HepG2 (cell line): ENCODE measurements around the gene ARHGEF10L. TPM values are rescaled to one million over a fixed set of nuclear protein-coding genes. Genes with fewer than 3 reads are reported as not detected.

Experiments used
- AHR ChIP-seq: IDR thresholded peaks from 2 replicates; pipeline ENCODE4 v1.6.1; 2018; ENCODE audit warnings: missing genetic modification reagents, missing compliant biosample characterization
- ATF7-NPFF ChIP-seq: sonication (generic); formaldehyde crosslinking; IDR thresholded peaks from 2 replicates; pipeline ENCODE4 v1.8.1; 2023; ENCODE audit warnings: mild to moderate bottlenecking, low read depth, missing genetic modification reagents, moderate library complexity
- DMAP1 ChIP-seq: IDR thresholded peaks from 2 replicates; pipeline ENCODE4 v1.6.1; 2016
- DPF2 ChIP-seq: sonication (generic); formaldehyde crosslinking; IDR thresholded peaks from 2 replicates; pipeline ENCODE4 v1.4.0; 2020; ENCODE audit warnings: mild to moderate bottlenecking, low read depth, missing genetic modification reagents, borderline replicate concordance
- FOXC1 ChIP-seq: sonication (generic); formaldehyde crosslinking; IDR thresholded peaks from 2 replicates; pipeline ENCODE4 v1.8.0; 2022; ENCODE audit warnings: mild to moderate bottlenecking, missing genetic modification reagents, borderline replicate concordance
- KLF16 ChIP-seq, 2 experiments: sonication (generic) in 1 of 2; formaldehyde crosslinking in 1 of 2; IDR thresholded peaks; 2 replicates each; pipeline versions ENCODE4 v1.6.1 to v1.8.0; 2016 to 2023; ENCODE audit warnings: missing genetic modification reagents in 2 of 2, missing compliant biosample characterization in 1 of 2
- MTA1 ChIP-seq: sonication (generic); formaldehyde crosslinking; IDR thresholded peaks from 2 replicates; pipeline ENCODE4 v1.4.0; 2020; ENCODE audit warnings: missing genetic modification reagents, mild to moderate bottlenecking, borderline replicate concordance
- NR2C2 ChIP-seq: sonication (generic); formaldehyde crosslinking; IDR thresholded peaks from 2 replicates; pipeline ENCODE4 v1.4.0; 2020; ENCODE audit warnings: missing genetic modification reagents, mild to moderate bottlenecking, moderate library complexity, borderline replicate concordance
- SNRNP70 ChIP-seq: fragments of 200-400 bp; formaldehyde crosslinking; IDR thresholded peaks from 2 replicates; pipeline ENCODE4 v1.6.1; 2017; ENCODE audit warnings: mild to moderate bottlenecking, low read depth, low read length, moderate library complexity
- ZNF12 ChIP-seq: sonication (generic); formaldehyde crosslinking; IDR thresholded peaks from 2 replicates; pipeline ENCODE4 v1.5.0; 2020; ENCODE audit warnings: missing genetic modification reagents
- ZNF326 ChIP-seq: sonication (generic); formaldehyde crosslinking; IDR thresholded peaks from 2 replicates; pipeline ENCODE4 v1.4.0; 2020; ENCODE audit warnings: missing genetic modification reagents, borderline replicate concordance
- ZNF329 ChIP-seq: sonication (generic); formaldehyde crosslinking; IDR thresholded peaks from 2 replicates; pipeline ENCODE4 v1.9.0; 2021; ENCODE audit warnings: low read depth, mild to moderate bottlenecking, missing genetic modification reagents
- ZNF598 ChIP-seq: sonication (generic); formaldehyde crosslinking; IDR thresholded peaks from 2 replicates; pipeline ENCODE4 v1.5.1; 2020; ENCODE audit warnings: mild to moderate bottlenecking, missing genetic modification reagents, borderline replicate concordance
- ZNF768 ChIP-seq: sonication (generic); formaldehyde crosslinking; IDR thresholded peaks from 2 replicates; pipeline ENCODE4 v1.4.0; 2020; ENCODE audit warnings: missing genetic modification reagents
- ZNF780A ChIP-seq: sonication (generic); formaldehyde crosslinking; IDR thresholded peaks from 2 replicates; pipeline ENCODE4 v1.8.0; 2022; ENCODE audit warnings: mild to moderate bottlenecking, missing genetic modification reagents, moderate library complexity
- ZSCAN25 ChIP-seq: sonication (generic); formaldehyde crosslinking; IDR thresholded peaks from 2 replicates; pipeline ENCODE4 v1.8.0; 2022; ENCODE audit warnings: mild to moderate bottlenecking, missing genetic modification reagents
- polyA plus RNA-seq, 8 experiments: library from polyadenylated mRNA; depleted of rRNA in 3 of 8; stranded (reverse) in 7 of 8; unstranded in 1 of 8; fragments of >200 nt; fragmentation: Illumina TruSeq in 4 of 8; extraction: Trizol in 4 of 8; gene quantifications; 2 replicates each; pipeline versions ENCODE4 v1.2.1 to v1.2.3, GENCODE V29; 2011 to 2016; ENCODE audit warnings: low read depth in 4 of 8, missing spikeins in 1 of 8, mixed read lengths in 1 of 8; ENCODE audit not compliant: insufficient read depth in 1 of 8
- total RNA-seq, 5 experiments: library from RNA; depleted of rRNA; stranded (reverse); fragments of >200 nt; fragmentation: Illumina TruSeq; extraction: Trizol; gene quantifications; 2 replicates each; pipeline ENCODE4 v1.2.3, GENCODE V29; 2016; ENCODE audit warnings: low read depth in 1 of 5
- TF ChIP-seq, protein P1 (sequence below), 2 experiments: fragments of 450-650 bp in 1 of 2; sonication (generic) in 1 of 2; formaldehyde crosslinking in 1 of 2; IDR thresholded peaks; 2 replicates each; pipeline versions ENCODE4 v1.6.1 to v1.8.0; 2016 to 2022; ENCODE audit warnings: antibody characterized with exemption in 1 of 2, mild to moderate bottlenecking in 1 of 2, missing genetic modification reagents in 1 of 2
- TF ChIP-seq, protein P2 (sequence below): sonication (generic); formaldehyde crosslinking; IDR thresholded peaks from 2 replicates; pipeline ENCODE4 v1.8.0; 2022; ENCODE audit warnings: missing genetic modification reagents, mild to moderate bottlenecking, borderline replicate concordance
- TF ChIP-seq, protein P3 (sequence below): sonication (generic); formaldehyde crosslinking; IDR thresholded peaks from 2 replicates; pipeline ENCODE4 v1.4.0; 2020; ENCODE audit warnings: mild to moderate bottlenecking, missing genetic modification reagents

ARHGEF10L gene
- total and polyA plus RNA-seq, 2 of the 13 experiments (the other 11 are each of a cell fraction or from before 2014, with no cell fraction given): 46.5 to 78.3 TPM

DNA sequence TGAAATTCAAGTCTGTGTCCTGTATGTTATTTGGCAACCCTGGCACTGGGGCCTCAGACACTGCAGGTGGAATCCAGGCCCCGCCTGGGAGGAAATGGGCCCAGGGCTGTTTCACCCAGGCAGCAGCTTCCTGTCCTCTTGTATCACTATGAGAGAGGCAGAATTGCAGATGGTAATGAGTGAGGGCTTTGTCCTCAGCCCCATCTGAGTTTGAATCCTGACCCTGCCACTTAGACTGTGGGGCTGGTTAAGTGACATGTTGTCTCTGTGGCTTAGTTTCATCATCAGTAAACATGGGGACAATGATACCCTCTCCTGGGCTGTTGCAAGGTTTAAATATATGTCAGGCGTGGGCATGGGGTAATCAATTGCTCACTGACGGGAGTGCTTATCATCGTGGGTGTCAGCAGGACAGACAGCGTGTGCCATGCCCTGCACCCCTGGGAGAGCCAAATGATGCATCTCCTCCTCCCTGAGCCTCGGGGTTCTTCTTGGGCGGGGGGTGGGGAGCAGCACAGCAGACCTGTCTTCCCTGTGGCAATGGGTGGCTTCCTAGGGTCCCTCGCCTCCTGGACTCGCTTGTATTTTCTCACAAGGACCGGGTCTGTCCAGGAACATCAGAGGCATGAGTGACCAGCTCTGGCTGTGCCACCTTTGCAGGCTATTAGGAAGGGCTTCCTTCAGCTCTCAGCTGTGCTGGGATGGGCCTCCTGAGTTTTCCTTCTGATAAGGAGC lies 42.1 kb downstream of the ARHGEF10L start (continued):
- TF ChIP-seq, protein P1, sequence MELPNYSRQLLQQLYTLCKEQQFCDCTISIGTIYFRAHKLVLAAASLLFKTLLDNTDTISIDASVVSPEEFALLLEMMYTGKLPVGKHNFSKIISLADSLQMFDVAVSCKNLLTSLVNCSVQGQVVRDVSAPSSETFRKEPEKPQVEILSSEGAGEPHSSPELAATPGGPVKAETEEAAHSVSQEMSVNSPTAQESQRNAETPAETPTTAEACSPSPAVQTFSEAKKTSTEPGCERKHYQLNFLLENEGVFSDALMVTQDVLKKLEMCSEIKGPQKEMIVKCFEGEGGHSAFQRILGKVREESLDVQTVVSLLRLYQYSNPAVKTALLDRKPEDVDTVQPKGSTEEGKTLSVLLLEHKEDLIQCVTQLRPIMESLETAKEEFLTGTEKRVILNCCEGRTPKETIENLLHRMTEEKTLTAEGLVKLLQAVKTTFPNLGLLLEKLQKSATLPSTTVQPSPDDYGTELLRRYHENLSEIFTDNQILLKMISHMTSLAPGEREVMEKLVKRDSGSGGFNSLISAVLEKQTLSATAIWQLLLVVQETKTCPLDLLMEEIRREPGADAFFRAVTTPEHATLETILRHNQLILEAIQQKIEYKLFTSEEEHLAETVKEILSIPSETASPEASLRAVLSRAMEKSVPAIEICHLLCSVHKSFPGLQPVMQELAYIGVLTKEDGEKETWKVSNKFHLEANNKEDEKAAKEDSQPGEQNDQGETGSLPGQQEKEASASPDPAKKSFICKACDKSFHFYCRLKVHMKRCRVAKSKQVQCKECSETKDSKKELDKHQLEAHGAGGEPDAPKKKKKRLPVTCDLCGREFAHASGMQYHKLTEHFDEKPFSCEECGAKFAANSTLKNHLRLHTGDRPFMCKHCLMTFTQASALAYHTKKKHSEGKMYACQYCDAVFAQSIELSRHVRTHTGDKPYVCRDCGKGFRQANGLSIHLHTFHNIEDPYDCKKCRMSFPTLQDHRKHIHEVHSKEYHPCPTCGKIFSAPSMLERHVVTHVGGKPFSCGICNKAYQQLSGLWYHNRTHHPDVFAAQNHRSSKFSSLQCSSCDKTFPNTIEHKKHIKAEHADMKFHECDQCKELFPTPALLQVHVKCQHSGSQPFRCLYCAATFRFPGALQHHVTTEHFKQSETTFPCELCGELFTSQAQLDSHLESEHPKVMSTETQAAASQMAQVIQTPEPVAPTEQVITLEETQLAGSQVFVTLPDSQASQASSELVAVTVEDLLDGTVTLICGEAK (IDR thresholded peaks at IDR 0.05): no peak
- TF ChIP-seq, protein P1 (CRISPR knock-in tag; IDR thresholded peaks at IDR 0.05): no peak
- TF ChIP-seq NR2C2 (CRISPR knock-in tag): peak; percentile 53; the same call in 1 of the 2 replicates
- no peak for TF ChIP-seq ZNF598
- TF ChIP-seq KLF16 (CRISPR knock-in tag; IDR thresholded peaks at IDR 0.05): peak in 1 of 2 experiments; percentile 92; a peak in 2 of 4 replicates
- no peak for TF ChIP-seq SNRNP70
- TF ChIP-seq, protein P2, sequence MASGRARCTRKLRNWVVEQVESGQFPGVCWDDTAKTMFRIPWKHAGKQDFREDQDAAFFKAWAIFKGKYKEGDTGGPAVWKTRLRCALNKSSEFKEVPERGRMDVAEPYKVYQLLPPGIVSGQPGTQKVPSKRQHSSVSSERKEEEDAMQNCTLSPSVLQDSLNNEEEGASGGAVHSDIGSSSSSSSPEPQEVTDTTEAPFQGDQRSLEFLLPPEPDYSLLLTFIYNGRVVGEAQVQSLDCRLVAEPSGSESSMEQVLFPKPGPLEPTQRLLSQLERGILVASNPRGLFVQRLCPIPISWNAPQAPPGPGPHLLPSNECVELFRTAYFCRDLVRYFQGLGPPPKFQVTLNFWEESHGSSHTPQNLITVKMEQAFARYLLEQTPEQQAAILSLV (CRISPR knock-in tag): no peak
- TF ChIP-seq ZNF768 (CRISPR knock-in tag): no peak
- no peak for TF ChIP-seq AHR (CRISPR knock-in tag)
- no peak for TF ChIP-seq ZNF326 (CRISPR knock-in tag)
- peak; percentile 72; the same call in 1 of the 2 replicates for TF ChIP-seq DPF2 (CRISPR knock-in tag)
- peak; percentile 58; the same call in 1 of the 2 replicates for TF ChIP-seq MTA1 (CRISPR knock-in tag)
- TF ChIP-seq DMAP1 (CRISPR knock-in tag): peak; percentile 25; the same call in 1 of the 2 replicates
- no peak for TF ChIP-seq ZNF780A (CRISPR knock-in tag)
- no peak for TF ChIP-seq FOXC1
- TF ChIP-seq, protein P3, sequence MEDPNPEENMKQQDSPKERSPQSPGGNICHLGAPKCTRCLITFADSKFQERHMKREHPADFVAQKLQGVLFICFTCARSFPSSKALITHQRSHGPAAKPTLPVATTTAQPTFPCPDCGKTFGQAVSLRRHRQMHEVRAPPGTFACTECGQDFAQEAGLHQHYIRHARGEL: no peak
- TF ChIP-seq ZSCAN25 (CRISPR knock-in tag): no peak
- 0 out of 2 replicates have a peak, but pooled peaks have one; percentile 31 for TF ChIP-seq ATF7-NPFF
- TF ChIP-seq ZNF329 (CRISPR knock-in tag): no peak
- peak; percentile 44; the same call in 1 of the 2 replicates for TF ChIP-seq ZNF12 (CRISPR knock-in tag)
